MCF 10A (cell line): ENCODE data around the gene MAN1C1. TPM values are rescaled to one million over a fixed set of nuclear protein-coding genes. Genes with fewer than 3 reads are reported as not detected.

ENCODE experiments used
- BruUV-seq: library from RNA; stranded (reverse); fragments of 400-500 nt; replicated peaks from 2 replicates; lab custom pipeline; 2021; lab: Mats Ljungman, UMichigan
- CTCF ChIA-PET: fragments of 300-600 bp; sonication (Branson Sonifier 250); formaldehyde crosslinking; extraction: SDS; loops from one replicate; lab custom pipeline; 2021; ENCODE audit warnings: antibody characterized with exemption, inconsistent platforms; lab: Yijun Ruan, JAX
- POLR2A ChIA-PET: fragments of 300-600, 350-650 bp; sonication (Branson Sonifier 250); formaldehyde crosslinking; extraction: SDS; loops from one replicate; lab custom pipeline; 2020; ENCODE audit warnings: antibody characterized with exemption, inconsistent platforms; lab: Yijun Ruan, JAX
- DNase-seq: peaks from one replicate; pipeline ENCODE4 v3.0.0-alpha.2; 2018; ENCODE audit not compliant: unreplicated experiment
- H3K27ac Mint-ChIP-seq: one replicate; pipeline ENCODE4 v1.8.0; 2022; ENCODE audit warnings: mild to moderate bottlenecking, low read depth, mixed read lengths; ENCODE audit not compliant: unreplicated experiment
- H3K27me3 Mint-ChIP-seq: one replicate; pipeline ENCODE4 v1.8.0; 2022; ENCODE audit warnings: mixed read lengths; ENCODE audit not compliant: insufficient read depth, unreplicated experiment
- H3K36me3 Mint-ChIP-seq: one replicate; pipeline ENCODE4 v1.8.0; 2022; ENCODE audit warnings: mild to moderate bottlenecking, moderate library complexity, mixed read lengths; ENCODE audit not compliant: insufficient read depth, unreplicated experiment
- H3K4me1 Mint-ChIP-seq: one replicate; pipeline ENCODE4 v1.8.0; 2022; ENCODE audit warnings: mixed read lengths; ENCODE audit not compliant: insufficient read depth, unreplicated experiment
- H3K4me3 Mint-ChIP-seq: one replicate; pipeline ENCODE4 v1.8.0; 2022; ENCODE audit warnings: mild to moderate bottlenecking, moderate library complexity, mixed read lengths; ENCODE audit not compliant: unreplicated experiment
- H3K9me3 Mint-ChIP-seq: one replicate; pipeline ENCODE4 v1.8.0; 2022; ENCODE audit warnings: mixed read lengths; ENCODE audit not compliant: unreplicated experiment
- CTCF ChIP-seq: fragments of 200-600 bp; IDR thresholded peaks from one replicate; pipeline ENCODE4 v1.8.0; 2022; ENCODE audit warnings: antibody characterized with exemption, mild to moderate bottlenecking; ENCODE audit not compliant: unreplicated experiment
- intact Hi-C: fragments of 100-400 bp; cut with micrococcal nuclease; formaldehyde crosslinking; loops from 2 replicates; pipeline ENCODE4 v1.14.1; 2022
- total RNA-seq: library from RNA; stranded (reverse); gene quantifications from 2 replicates; pipeline ENCODE4 v1.2.3, GENCODE V29; 2022

MAN1C1 gene
- total RNA-seq, 1 experiment from 2014 or later = not detected

GRCh38 chr1:25833158-25833557 is 216.6 kb downstream of the MAN1C1 start:
- no peaks in the 10 kb centered on the region for H3K9me3 Mint-ChIP-seq
- intact Hi-C loops = no loop called here
- H3K4me3 Mint-ChIP-seq = no peak overlapping the region
- no TSS peak for BruUV-seq
- ChIA-PET POLR2A (interaction anchor here (0.7 to 5.0 kb wide), 3 partner anchors 12 to 293 kb away, joined by 3 to 46 read pairs (median 11); partner anchors contain the start of genes MTFR1L and PAFAH2), CTCF (interaction anchor here (0.6 to 1.8 kb wide), 3 partner anchors 63 to 279 kb away, joined by 3 to 5 read pairs (median 3); partner anchors contain the start of gene PDIK1L)
- H3K27ac Mint-ChIP-seq = no peak overlapping the region
- DNase-seq = no peak
- H3K27me3 Mint-ChIP-seq = no peaks in the 10 kb centered on the region
- peaks cover 61% of the 10 kb centered on the region for H3K36me3 Mint-ChIP-seq
- TF ChIP-seq CTCF = no peak
- H3K4me1 Mint-ChIP-seq = peaks cover 12% of the 10 kb centered on the region

Other genes starting within 250 kb of the MAN1C1 start
- 0.42 and 0.61 TPM in 2 replicates for gene RHCE, start 196.0 kb upstream of the MAN1C1 start, total RNA-seq
- 17.4 and 19.3 TPM in 2 replicates for gene MACO1, start 185.9 kb upstream of the MAN1C1 start, total RNA-seq
- gene LDLRAP1, start 73.2 kb upstream of the MAN1C1 start, total RNA-seq = 10.3 and 14.0 TPM in 2 replicates
- 21.8 and 25.5 TPM in 2 replicates for gene SELENON, start 183.4 kb downstream of the MAN1C1 start, total RNA-seq
- 39.3 and 42.2 TPM in 2 replicates for gene MTFR1L, start 203.2 kb downstream of the MAN1C1 start, total RNA-seq
- gene AUNIP, start 242.7 kb downstream of the MAN1C1 start, total RNA-seq = 5.2 and 9.4 TPM in 2 replicates